Choroid plexus epithelial cell (primary cell): ENCODE results near the gene LPAR3.

ENCODE experiments used
- DNase-seq: peaks from one replicate; pipeline ENCODE4 v3.0.0-alpha.2; 2010; ENCODE audit warnings: low read depth
- H3K4me3 ChIP-seq: 2 replicates; pipeline ENCODE4 v1.5.1; 2011; ENCODE audit warnings: low read depth, mild to moderate bottlenecking, control low read depth, low read length, moderate library complexity
- TF ChIP-seq, protein P1 (sequence below): conservative IDR thresholded peaks from 2 replicates; pipeline ENCODE4 v1.5.1; 2011; ENCODE audit warnings: low read depth, mild to moderate bottlenecking, control low read depth, inconsistent platforms, low read length, moderate library complexity

The LPAR3 gene

DNA sequence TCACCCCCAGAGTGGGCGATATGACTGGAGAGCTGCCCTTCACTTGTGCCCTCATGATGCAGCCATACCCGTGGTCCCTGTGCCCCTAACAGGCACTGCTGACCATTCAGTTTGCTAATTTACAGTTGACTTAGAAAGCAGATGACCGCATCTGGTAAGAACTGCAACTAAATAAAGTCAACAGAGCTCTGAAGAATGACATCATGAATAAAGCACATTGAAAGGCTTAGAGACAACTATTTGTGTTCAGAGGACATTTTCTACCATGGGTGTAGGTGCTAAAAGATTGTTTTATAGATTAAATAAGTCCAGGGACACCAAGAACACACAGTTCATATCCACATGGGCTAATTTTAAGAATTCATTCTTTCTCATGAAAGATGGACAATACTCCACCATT is 65.5 kb downstream of the LPAR3 start:
- TF ChIP-seq, protein P1, sequence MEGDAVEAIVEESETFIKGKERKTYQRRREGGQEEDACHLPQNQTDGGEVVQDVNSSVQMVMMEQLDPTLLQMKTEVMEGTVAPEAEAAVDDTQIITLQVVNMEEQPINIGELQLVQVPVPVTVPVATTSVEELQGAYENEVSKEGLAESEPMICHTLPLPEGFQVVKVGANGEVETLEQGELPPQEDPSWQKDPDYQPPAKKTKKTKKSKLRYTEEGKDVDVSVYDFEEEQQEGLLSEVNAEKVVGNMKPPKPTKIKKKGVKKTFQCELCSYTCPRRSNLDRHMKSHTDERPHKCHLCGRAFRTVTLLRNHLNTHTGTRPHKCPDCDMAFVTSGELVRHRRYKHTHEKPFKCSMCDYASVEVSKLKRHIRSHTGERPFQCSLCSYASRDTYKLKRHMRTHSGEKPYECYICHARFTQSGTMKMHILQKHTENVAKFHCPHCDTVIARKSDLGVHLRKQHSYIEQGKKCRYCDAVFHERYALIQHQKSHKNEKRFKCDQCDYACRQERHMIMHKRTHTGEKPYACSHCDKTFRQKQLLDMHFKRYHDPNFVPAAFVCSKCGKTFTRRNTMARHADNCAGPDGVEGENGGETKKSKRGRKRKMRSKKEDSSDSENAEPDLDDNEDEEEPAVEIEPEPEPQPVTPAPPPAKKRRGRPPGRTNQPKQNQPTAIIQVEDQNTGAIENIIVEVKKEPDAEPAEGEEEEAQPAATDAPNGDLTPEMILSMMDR: no peak
- H3K4me3 ChIP-seq: no peak overlapping the region
- no peak for DNase-seq

DNA sequence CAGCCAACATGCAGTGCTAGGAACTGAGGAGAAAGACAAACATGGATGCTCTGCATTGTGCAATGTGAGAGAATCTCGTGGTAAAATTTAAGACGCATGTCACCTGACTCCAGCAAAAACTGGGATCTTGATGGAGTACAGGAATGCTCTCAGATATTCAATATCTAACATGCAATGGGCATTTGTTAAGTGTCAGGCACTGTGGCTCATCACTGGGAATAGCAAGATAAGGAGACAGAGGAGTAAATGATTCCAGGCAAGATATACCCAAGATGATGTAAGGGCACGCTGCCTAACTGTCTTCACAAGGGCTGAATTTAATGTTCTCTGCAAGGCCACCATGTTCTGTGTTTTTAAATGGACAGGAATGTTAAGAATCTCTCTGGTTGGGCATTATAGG is 67.8 kb downstream of the LPAR3 start:
- TF ChIP-seq, protein P1: no peak

DNA sequence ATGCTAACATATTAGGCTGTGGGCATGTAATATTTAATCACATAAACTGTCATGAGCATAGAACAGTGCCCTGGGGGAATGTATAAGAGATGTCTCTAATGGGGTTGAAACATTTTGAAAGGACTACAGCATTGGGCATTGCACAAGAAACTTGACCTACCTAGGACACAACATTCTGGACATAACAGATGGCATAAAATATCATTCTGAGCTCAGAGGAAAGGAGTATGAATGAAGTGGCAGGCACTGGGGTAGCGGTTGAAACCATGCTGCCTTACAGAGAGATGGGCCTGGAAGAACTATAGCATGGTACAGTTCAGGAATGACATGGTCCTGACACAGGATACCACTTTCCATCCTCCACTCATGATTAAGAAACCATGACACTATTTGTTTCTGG is 69.0 kb downstream of the LPAR3 start:
- H3K4me3 ChIP-seq: no peak overlapping the region
- TF ChIP-seq, protein P1: no peak
- DNase-seq: no peak

More for the DNA sequence above, 67.8 kb downstream of the LPAR3 start:
- no peak overlapping the region for H3K4me3 ChIP-seq
- no peak for DNase-seq

DNA sequence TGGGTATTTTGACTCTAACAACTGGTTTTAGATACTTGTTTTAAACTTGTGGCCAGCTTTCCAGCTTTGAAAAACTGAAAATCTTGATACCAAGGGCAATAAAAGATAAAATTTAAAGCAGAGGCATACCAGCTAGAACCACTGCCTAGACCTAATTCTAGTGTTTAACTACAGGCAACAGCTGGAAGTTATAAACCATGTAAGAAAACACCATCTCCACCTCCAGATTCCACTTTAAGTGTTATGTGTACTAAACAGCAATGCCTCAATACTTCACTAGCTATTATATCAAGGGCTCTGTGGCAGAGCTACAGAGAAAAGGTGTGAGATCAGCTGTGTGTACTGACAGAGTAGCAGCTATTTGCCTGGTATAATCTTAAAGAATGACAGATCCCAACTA is 69.5 kb downstream of the LPAR3 start:
- H3K4me3 ChIP-seq: no peak overlapping the region
- no peak for DNase-seq
- TF ChIP-seq, protein P1: no peak

DNA sequence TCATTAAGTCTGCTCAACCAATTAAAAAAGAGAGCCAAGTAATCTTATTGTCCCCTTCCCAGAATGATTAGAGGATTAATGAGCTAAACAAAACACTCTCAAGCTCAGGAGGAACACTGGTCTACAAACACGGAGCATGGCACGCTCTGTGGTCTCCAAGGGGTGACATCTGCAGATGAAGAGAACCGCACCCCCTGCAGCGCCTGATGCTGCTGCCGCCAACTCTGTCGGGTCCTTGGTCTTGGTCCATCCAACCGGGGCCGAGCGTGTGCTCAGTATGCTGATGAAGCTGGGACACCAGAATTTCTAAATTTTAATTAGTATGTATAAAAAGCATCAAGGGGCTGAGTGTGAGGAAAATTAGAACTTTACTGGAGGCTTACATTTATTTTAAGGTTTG is 82.7 kb downstream of the LPAR3 start:
- H3K4me3 ChIP-seq: no peak overlapping the region
- TF ChIP-seq, protein P1: no peak
- no peak for DNase-seq

DNA sequence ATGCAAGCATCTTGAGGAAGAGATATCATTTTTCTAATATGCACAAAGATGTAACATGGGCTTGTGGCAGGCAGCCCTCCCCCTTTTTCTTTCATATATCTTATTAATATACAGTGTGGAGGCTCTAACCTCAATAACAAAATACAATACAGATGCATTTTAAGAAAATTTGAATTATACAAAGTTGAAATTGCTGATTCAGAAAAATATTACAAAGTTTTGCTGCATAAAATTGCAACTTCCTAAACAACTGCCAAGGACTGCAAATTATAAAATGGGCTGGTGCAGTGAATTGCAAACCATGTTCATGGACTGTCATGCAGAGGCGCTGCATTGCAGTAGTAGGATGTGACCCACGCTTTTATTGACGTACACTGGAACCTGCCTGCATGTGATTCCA is 84.0 kb downstream of the LPAR3 start:
- no peak overlapping the region for H3K4me3 ChIP-seq
- TF ChIP-seq, protein P1: no peak
- no peak for DNase-seq

DNA sequence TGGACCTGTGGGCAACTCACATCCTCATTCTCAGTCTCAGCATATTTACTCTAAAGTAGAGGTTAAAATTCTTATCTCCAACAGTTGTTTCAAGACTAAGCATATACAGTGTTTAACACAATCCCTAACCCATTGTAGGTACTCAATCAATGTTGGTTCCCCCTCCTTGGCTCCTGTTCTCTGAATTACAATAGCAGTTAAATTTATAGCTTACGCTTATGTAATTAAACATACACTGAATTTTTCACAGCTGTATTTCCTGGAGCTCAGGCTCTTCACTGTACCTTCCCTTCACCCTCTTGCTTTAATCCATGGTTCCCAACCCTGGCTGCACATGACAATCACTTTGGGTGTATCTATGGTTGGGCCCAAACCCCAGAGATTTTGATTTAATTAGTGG is 89.4 kb downstream of the LPAR3 start:
- no peak for DNase-seq
- no peak overlapping the region for H3K4me3 ChIP-seq
- TF ChIP-seq, protein P1: no peak
